Raji (cell line): ENCODE measurements around the gene SET.

Experiments used
- POLR2A ChIP-seq: IDR thresholded peaks from 2 replicates; pipeline ENCODE4 v1.6.1; 2011; ENCODE audit warnings: low read depth, low read length, control low read depth; ENCODE audit not compliant: insufficient read depth

SET gene

GRCh38 chr9:128688501-128689292, at the start of gene SET:
Gene SET (plus strand): TSS chr9:128689222. CDS start chr9:128689583, 361 bp downstream.
- peak; percentile 76 for TF ChIP-seq POLR2A

DNA sequence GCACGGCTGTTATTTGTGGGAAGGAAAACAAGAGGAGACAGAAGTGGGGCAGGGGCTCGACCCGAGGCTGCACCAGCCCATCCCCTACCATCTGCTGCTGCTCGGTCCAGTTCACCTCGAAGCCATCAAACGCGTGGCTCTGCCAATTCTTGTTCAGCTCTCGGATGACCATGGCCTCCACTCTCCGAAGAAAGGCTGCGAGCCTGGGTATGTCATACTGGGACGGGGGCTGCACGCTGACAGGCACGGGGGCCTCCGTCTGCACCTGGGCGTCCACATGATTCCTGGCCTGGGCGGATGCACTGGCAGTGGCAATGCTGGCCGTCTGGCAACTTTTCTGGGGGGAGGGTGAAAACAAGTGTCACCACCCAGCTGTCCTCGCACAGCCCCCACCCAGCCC, 48.4 kb upstream of the SET start:
- TF ChIP-seq POLR2A, result no peak

DNA sequence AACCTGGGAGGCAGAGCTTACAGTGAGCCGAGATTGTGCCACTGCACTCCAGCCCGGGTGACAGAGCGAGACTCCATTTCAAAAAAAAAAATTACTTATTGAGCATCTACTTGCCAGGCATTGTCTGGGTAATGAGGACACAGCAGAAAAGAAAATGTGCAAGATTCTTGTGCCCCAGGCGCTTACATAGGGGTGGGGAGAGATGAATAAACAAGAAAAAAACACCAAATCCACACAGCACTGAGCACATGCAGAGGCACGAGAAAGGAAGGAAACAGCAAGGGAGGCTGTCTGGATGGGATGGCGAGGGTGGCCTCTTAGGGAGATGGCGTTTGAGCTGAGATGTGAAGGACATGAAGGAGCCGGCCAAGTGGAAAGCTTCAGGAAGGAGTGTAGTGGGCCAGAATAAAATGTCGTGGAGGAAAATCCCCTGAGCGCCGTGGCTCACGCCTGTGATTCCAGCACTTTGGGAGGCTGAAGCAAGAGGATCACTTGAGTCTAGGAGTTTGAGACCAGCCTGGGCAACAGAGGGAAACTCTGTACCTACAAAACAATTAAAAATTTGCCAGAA, 46.3 kb upstream of the SET start:
- TF ChIP-seq POLR2A, result no peak

- TF ChIP-seq POLR2A, result no peak
Measured at GRCh38 chr9:128643519-128644300, 45.3 kb upstream of the SET start.

GRCh38 chr9:128651798-128652197, 37.2 kb upstream of the SET start:
- no peak for TF ChIP-seq POLR2A

- TF ChIP-seq POLR2A, result no peak
Measured at GRCh38 chr9:128653908-128654307, 35.1 kb upstream of the SET start.

DNA sequence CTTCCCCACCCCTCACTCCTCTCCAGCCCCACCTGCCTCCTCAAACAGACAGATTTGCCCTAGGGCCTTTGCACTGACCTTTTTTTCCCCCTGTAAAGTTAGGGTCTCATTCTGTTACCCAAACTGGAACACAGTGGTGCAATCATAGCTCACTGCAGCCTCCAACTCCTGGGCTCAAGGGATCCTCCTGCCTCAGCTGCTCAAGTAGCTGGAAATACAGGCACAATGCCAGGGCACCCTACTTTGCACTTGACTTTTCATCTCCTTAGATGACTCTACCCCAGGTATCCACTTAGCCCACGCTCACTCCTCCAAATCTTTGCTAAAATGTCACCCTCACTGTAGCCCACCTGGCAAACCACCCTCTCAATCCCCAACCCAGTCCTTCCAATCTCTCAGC, 34.5 kb upstream of the SET start:
- no peak for TF ChIP-seq POLR2A

- peak; percentile 63 for TF ChIP-seq POLR2A
Measured at GRCh38 chr9:128656416-128657343, 32.3 kb upstream of the SET start, which contains the start of gene DYNC2I2. Gene DYNC2I2 (minus strand): TSS chr9:128656847. CDS start chr9:128656726, 121 bp downstream.

GRCh38 chr9:128657344-128657704, 31.7 kb upstream of the SET start:
- no peak for TF ChIP-seq POLR2A

GRCh38 chr9:128657796-128658195, 31.2 kb upstream of the SET start:
- TF ChIP-seq POLR2A, result no peak

GRCh38 chr9:128669786-128670185, 19.2 kb upstream of the SET start:
- TF ChIP-seq POLR2A, result no peak

DNA sequence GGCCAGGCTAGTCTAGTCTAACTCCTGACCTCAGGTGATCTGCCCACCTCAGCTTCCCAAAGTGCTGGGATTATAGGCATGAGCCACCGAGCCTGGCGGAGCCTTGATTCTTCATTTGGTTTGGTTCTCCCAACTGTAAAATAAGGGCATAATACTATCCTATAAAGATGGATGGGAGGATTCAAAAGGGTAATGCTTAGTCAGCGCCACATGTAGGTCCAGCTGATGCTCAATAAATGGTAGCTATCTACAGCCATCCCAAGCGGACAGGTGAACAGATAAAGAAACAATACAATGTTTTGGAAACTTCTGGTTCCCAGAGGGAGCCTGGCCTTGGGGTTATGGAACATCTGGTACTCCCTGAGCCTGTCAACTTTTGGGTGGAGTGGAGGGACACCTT, 13.6 kb upstream of the SET start:
- no peak for TF ChIP-seq POLR2A

- no peak for TF ChIP-seq POLR2A
Measured at GRCh38 chr9:128677794-128678193, 11.2 kb upstream of the SET start.

GRCh38 chr9:128683340-128684064, 5.5 kb upstream of the SET start:
- peak; percentile 81 for TF ChIP-seq POLR2A
